ENCODE measurements around the gene FRAS1.
"Not testable (repeated sequence)": the region's sequence is repeated elsewhere in the genome, so short reads cannot be mapped to it uniquely, and the experiment has no call there.

FRAS1 gene

GRCh38 chr4:78217557-78217956 is 160.4 kb downstream of the FRAS1 start:
- DNase-seq, result no peak

GRCh38 chr4:78218260-78218659 is 161.1 kb downstream of the FRAS1 start:
- DNase-seq, result no peak

- DNase-seq, result no peak
These were observed 162.7 kb downstream of the FRAS1 start for GRCh38 chr4:78219825-78220224.

GRCh38 chr4:78220283-78220682 is 163.2 kb downstream of the FRAS1 start:
- no peak for DNase-seq

GRCh38 chr4:78222575-78223186 is 165.6 kb downstream of the FRAS1 start:
- DNase-seq, result no peak

- DNase-seq, result no peak
These were observed 168.1 kb downstream of the FRAS1 start for GRCh38 chr4:78225236-78225635.

- no peak for DNase-seq
These were observed 169.2 kb downstream of the FRAS1 start for GRCh38 chr4:78226279-78226678.

GRCh38 chr4:78227411-78228057 is 170.4 kb downstream of the FRAS1 start:
- no peak for DNase-seq

- no peak for DNase-seq
These were observed 178.7 kb downstream of the FRAS1 start for GRCh38 chr4:78235800-78236199.

- peak in 1 of 2 donors; percentile 4 for DNase-seq
These were observed 180.2 kb downstream of the FRAS1 start for GRCh38 chr4:78237360-78237759.

GRCh38 chr4:78242071-78242470 is 184.9 kb downstream of the FRAS1 start:
- no peak for DNase-seq

- DNase-seq, result no peak
These were observed 187.8 kb downstream of the FRAS1 start for GRCh38 chr4:78244705-78245485.

GRCh38 chr4:78247536-78248285 is 190.6 kb downstream of the FRAS1 start:
- no peak for DNase-seq

- no peak for DNase-seq
These were observed 193.4 kb downstream of the FRAS1 start for GRCh38 chr4:78250500-78250899.

- not testable (repeated sequence) for DNase-seq
These were observed 195.7 kb downstream of the FRAS1 start for GRCh38 chr4:78252773-78253172.

- no peak for DNase-seq
These were observed 197.8 kb downstream of the FRAS1 start for GRCh38 chr4:78254893-78255292.

- no peak for DNase-seq
These were observed 207.9 kb downstream of the FRAS1 start for GRCh38 chr4:78265006-78265405.

- no peak for DNase-seq
These were observed 210.7 kb downstream of the FRAS1 start for GRCh38 chr4:78267790-78268189.

GRCh38 chr4:78268597-78268996 is 211.5 kb downstream of the FRAS1 start:
- no peak for DNase-seq

GRCh38 chr4:78275450-78275849 is 218.3 kb downstream of the FRAS1 start:
- not testable (repeated sequence) for DNase-seq

- no peak for DNase-seq
These were observed 229.2 kb downstream of the FRAS1 start for GRCh38 chr4:78286281-78286680.

GRCh38 chr4:78288327-78288726 is 231.2 kb downstream of the FRAS1 start:
- no peak for DNase-seq

GRCh38 chr4:78291277-78291676 is 234.2 kb downstream of the FRAS1 start:
- DNase-seq, result no peak
